Esophagus mucosa (tissue), 1 donor: Measurements from ENCODE around the gene ZNF367. TPM values are rescaled to one million over a fixed set of nuclear protein-coding genes. Genes with fewer than 3 reads are reported as not detected.
A peak's percentile ranks its signal among the peaks of the same experiment; 100 is the strongest.
"Not testable (repeated sequence)": the region's sequence is repeated elsewhere in the genome, so short reads cannot be mapped to it uniquely, and the experiment has no call there.

Experiments
- ATAC-seq: fragments of 200-7000 bp; cut with Tn5 transposase; one replicate; pipeline ENCODE4 v1.9.1; 2020
- total RNA-seq: library from RNA; stranded (reverse); gene quantifications from one replicate; pipeline ENCODE4 v1.2.4, GENCODE V29; 2023
- donor health status: DM: yes; HTN: yes; CAD: no.

The ZNF367 gene
- total RNA-seq, 1 donor from 2014 or later, result 2.8 TPM

- ATAC-seq, result no peak
Measured at GRCh38 chr9:96399325-96399633, 18.9 kb downstream of the ZNF367 start.

GRCh38 chr9:96398582-96399324 is 19.4 kb downstream of the ZNF367 start:
- no peak for ATAC-seq

- ATAC-seq, result no peak
Measured at GRCh38 chr9:96395964-96396363, 22.2 kb downstream of the ZNF367 start.

- no peak for ATAC-seq
Measured at GRCh38 chr9:96394832-96395496, 23.2 kb downstream of the ZNF367 start.

- no peak for ATAC-seq
Measured at GRCh38 chr9:96392263-96392662, 25.9 kb downstream of the ZNF367 start.

- ATAC-seq, result no peak
Measured at GRCh38 chr9:96391021-96391765, 27.0 kb downstream of the ZNF367 start.

GRCh38 chr9:96388144-96388543 is 30.0 kb downstream of the ZNF367 start:
- no peak for ATAC-seq

GRCh38 chr9:96386157-96386556 is 32.0 kb downstream of the ZNF367 start:
- ATAC-seq, result no peak

GRCh38 chr9:96383165-96383942 is 34.8 kb downstream of the ZNF367 start, which contains the start of gene SLC35D2:
TSS of gene SLC35D2 (minus strand) at chr9:96383711. CDS start at chr9:96383634, 77 bp downstream.
- ATAC-seq, result peak; percentile 77

GRCh38 chr9:96382839-96383164 is 35.4 kb downstream of the ZNF367 start:
- no peak for ATAC-seq

GRCh38 chr9:96382175-96382574 is 36.0 kb downstream of the ZNF367 start:
- ATAC-seq, result no peak

GRCh38 chr9:96381696-96382095 is 36.5 kb downstream of the ZNF367 start:
- no peak for ATAC-seq

- ATAC-seq, result no peak
Measured at GRCh38 chr9:96381125-96381524, 37.0 kb downstream of the ZNF367 start.

GRCh38 chr9:96379461-96379860 is 38.7 kb downstream of the ZNF367 start:
- no peak for ATAC-seq

- no peak for ATAC-seq
Measured at GRCh38 chr9:96378187-96378586, 40.0 kb downstream of the ZNF367 start.

GRCh38 chr9:96376891-96377874 is 41.0 kb downstream of the ZNF367 start:
- no peak for ATAC-seq

GRCh38 chr9:96375507-96375906 is 42.7 kb downstream of the ZNF367 start:
- ATAC-seq, result not testable (repeated sequence)

GRCh38 chr9:96367943-96368342 is 50.2 kb downstream of the ZNF367 start:
- ATAC-seq, result no peak

- ATAC-seq, result no peak
Measured at GRCh38 chr9:96363175-96363967, 54.8 kb downstream of the ZNF367 start.

- not testable (repeated sequence) for ATAC-seq
Measured at GRCh38 chr9:96362119-96362518, 56.1 kb downstream of the ZNF367 start.

GRCh38 chr9:96361668-96362067 is 56.5 kb downstream of the ZNF367 start:
- no peak for ATAC-seq
